OCI-LY7 (cell line): ENCODE results near the gene GGT5. TPM values are rescaled to one million over a fixed set of nuclear protein-coding genes. Genes with fewer than 3 reads are reported as not detected.
"Not testable (repeated sequence)": the region's sequence is repeated elsewhere in the genome, so short reads cannot be mapped to it uniquely, and the experiment has no call there.

Experiments
- BruUV-seq: library from RNA; stranded (reverse); fragments of 400-500 nt; replicated peaks from 2 replicates; lab custom pipeline; 2021; lab: Mats Ljungman, UMichigan
- CTCF ChIA-PET: fragments of 300-600 bp; sonication (Branson Sonifier 250); formaldehyde crosslinking; loops from one replicate; lab custom pipeline; 2022; ENCODE audit warnings: antibody characterized with exemption; ENCODE audit not compliant: unreplicated experiment; lab: Charles Lee
- POLR2A ChIA-PET: fragments of 300-600 bp; sonication (Branson Sonifier 250); formaldehyde crosslinking; loops from one replicate; lab custom pipeline; 2022; ENCODE audit warnings: antibody characterized with exemption; lab: Charles Lee
- DNase-seq: peaks from one replicate; pipeline ENCODE4 v3.0.0-alpha.2; 2015; ENCODE audit warnings: low spot score
- H2AFZ ChIP-seq: fragments of 200-600 bp; sonication (generic), shearing (Covaris generic); 2 replicates; pipeline ENCODE4 v1.6.1; 2014; ENCODE audit warnings: mild to moderate bottlenecking, antibody characterized with exemption, low read length, moderate library complexity
- H3K27ac ChIP-seq: fragments of 200-600 bp; sonication (generic); 2 replicates; pipeline ENCODE4 v1.5.1; 2014; ENCODE audit warnings: mixed run types, low read depth, mild to moderate bottlenecking, moderate library complexity, low read length, inconsistent platforms; ENCODE audit not compliant: poor library complexity, severe bottlenecking
- H3K36me3 ChIP-seq: fragments of 200-600 bp; sonication (generic); 2 replicates; pipeline ENCODE4 v1.6.1; 2014; ENCODE audit warnings: mild to moderate bottlenecking, antibody characterized with exemption, low read length, moderate library complexity, mixed read lengths; ENCODE audit not compliant: insufficient read depth
- H3K4me1 ChIP-seq: fragments of 200-600 bp; sonication (generic); 2 replicates; pipeline ENCODE4 v1.5.1; 2014; ENCODE audit warnings: mild to moderate bottlenecking, low read length; ENCODE audit not compliant: insufficient read depth, poor library complexity, severe bottlenecking
- H3K4me2 ChIP-seq: fragments of 200-600 bp; sonication (generic); 2 replicates; pipeline ENCODE4 v1.6.1; 2014; ENCODE audit warnings: mild to moderate bottlenecking, low read length
- H3K4me3 ChIP-seq: fragments of 200-600 bp; sonication (generic); 2 replicates; pipeline ENCODE4 v1.5.1; 2014; ENCODE audit warnings: mild to moderate bottlenecking, low read depth, low read length; ENCODE audit not compliant: poor library complexity, severe bottlenecking
- H3K79me2 ChIP-seq: fragments of 200-600 bp; sonication (generic); 2 replicates; pipeline ENCODE4 v1.6.1; 2016; ENCODE audit warnings: low read depth, mild to moderate bottlenecking, low read length, moderate library complexity, mixed read lengths; ENCODE audit not compliant: insufficient read depth
- H3K9me2 ChIP-seq: fragments of 200-600 bp; sonication (generic); 2 replicates; pipeline ENCODE4 v1.6.1; 2016; ENCODE audit warnings: mild to moderate bottlenecking, low read length, mixed read lengths; ENCODE audit not compliant: insufficient read depth
- H3K9me3 ChIP-seq: fragments of 200-600 bp; sonication (generic); 2 replicates; pipeline ENCODE4 v1.6.1; 2014; ENCODE audit warnings: mild to moderate bottlenecking, mixed run types, low read length, mixed read lengths
- H4K20me1 ChIP-seq: fragments of 200-600 bp; sonication (generic); 2 replicates; pipeline ENCODE4 v1.6.1; 2014; ENCODE audit warnings: mild to moderate bottlenecking, antibody characterized with exemption, low read length, moderate library complexity, mixed read lengths; ENCODE audit not compliant: insufficient read depth
- CTCF ChIP-seq: fragments of 200-600 bp; sonication (generic); conservative IDR thresholded peaks from 2 replicates; pipeline ENCODE4 v1.5.1; 2014; ENCODE audit warnings: mild to moderate bottlenecking, antibody characterized with exemption, low read length, moderate library complexity, mixed read lengths
- EZH2phosphoT487 ChIP-seq: fragments of 200-600 bp; sonication (generic); IDR thresholded peaks from 2 replicates; pipeline ENCODE4 v1.6.1; 2018; ENCODE audit warnings: low read depth, borderline replicate concordance, mild to moderate bottlenecking, mixed run types, antibody characterized with exemption, low read length, moderate library complexity, mixed read lengths
- intact Hi-C: fragments of 100-400 bp; cut with micrococcal nuclease; formaldehyde crosslinking; loops from one replicate; pipeline ENCODE4 v1.10.0; 2022; ENCODE audit not compliant: unreplicated experiment
- total RNA-seq, 2 experiments: library from RNA; depleted of rRNA in 1 of 2; stranded (reverse); fragments of >200 nt in 1 of 2; shearing (Covaris generic) in 1 of 2; gene quantifications; 2 replicates each; pipeline ENCODE4 v1.2.3, GENCODE V29; 2014 to 2022

The GGT5 gene
- total RNA-seq, 2 experiments from 2014 or later, result 0.06 TPM; not detected in 1

- BruUV-seq, result no TSS peak
- H2AFZ ChIP-seq, result no peak overlapping the region
- POLR2A ChIA-PET, result interaction anchor here (0.7 kb wide), 1 partner anchor 311 kb away, joined by 3 read pairs; no protein-coding TSS in a partner anchor
- H3K27ac ChIP-seq, result no peak overlapping the region
- DNase-seq, result no peak
- H3K4me2 ChIP-seq, result no peak overlapping the region
- H3K79me2 ChIP-seq, result no peaks in the 10 kb centered on the region
- intact Hi-C loops, result loop anchor here (10.0 kb wide), 1 partner anchor 256 kb away; the partner anchor contains the start of gene GSTT2
- no peaks in the 10 kb centered on the region for H3K9me3 ChIP-seq
- no peaks in the 10 kb centered on the region for H3K36me3 ChIP-seq
- no peaks in the 10 kb centered on the region for H3K9me2 ChIP-seq
- CTCF ChIA-PET, result no interaction called here
- peaks cover 22% of the 10 kb centered on the region for H3K4me1 ChIP-seq
- H3K4me3 ChIP-seq, result no peak overlapping the region
- TF ChIP-seq CTCF (no peak), EZH2phosphoT487 (no peak)
- H4K20me1 ChIP-seq, result no peaks in the 10 kb centered on the region
Measured at GRCh38 chr22:24240381-24240780, 4.5 kb downstream of the GGT5 start.

- H2AFZ ChIP-seq, H3K27ac ChIP-seq, CTCF ChIA-PET, BruUV-seq, H3K4me3 ChIP-seq, H3K4me2 ChIP-seq, H3K79me2 ChIP-seq, POLR2A ChIA-PET, intact Hi-C loops, H4K20me1 ChIP-seq, H3K9me3 ChIP-seq, DNase-seq, H3K9me2 ChIP-seq, H3K36me3 ChIP-seq: not testable (repeated sequence)
- H3K4me1 ChIP-seq, result peaks cover 13% of the 10 kb centered on the region
Measured at GRCh38 chr22:24238101-24238694, 6.7 kb downstream of the GGT5 start.

DNA sequence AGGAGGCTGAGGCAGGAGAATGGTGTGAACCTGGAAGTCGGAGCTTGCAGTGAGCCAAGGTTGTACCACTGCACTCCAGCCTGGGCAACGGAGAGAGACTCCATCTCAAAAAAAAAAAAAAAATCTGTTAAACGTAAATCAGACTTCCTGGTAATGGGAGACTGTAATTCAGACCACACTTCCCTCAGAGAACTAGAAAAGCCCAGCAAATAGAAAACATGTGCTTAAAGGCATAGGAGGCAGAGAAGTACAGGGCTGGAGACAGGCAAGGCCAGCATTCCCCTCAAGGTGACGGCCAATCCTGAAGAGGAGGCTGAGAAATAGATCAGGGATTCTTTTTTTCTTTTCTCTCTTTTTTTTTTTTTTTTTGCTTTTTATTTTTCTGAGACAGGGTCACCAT is 8.2 kb downstream of the GGT5 start:
- Histone ChIP-seq H3K4me3 (no peak overlapping the region), H3K4me1 (no peaks in the 10 kb centered on the region), H3K79me2 (no peaks in the 10 kb centered on the region), H3K4me2 (no peak overlapping the region), H3K36me3 (no peaks in the 10 kb centered on the region), H3K9me3 (no peaks in the 10 kb centered on the region), H2AFZ (no peak overlapping the region), H4K20me1 (no peaks in the 10 kb centered on the region), H3K27ac (no peak overlapping the region), H3K9me2 (no peaks in the 10 kb centered on the region)
- POLR2A ChIA-PET, result no interaction called here
- TF ChIP-seq EZH2phosphoT487 (no peak), CTCF (no peak)
- intact Hi-C loops, result no loop called here
- DNase-seq, result no peak
- CTCF ChIA-PET, result no interaction called here
- no TSS peak for BruUV-seq
